ENCODE measurements around the gene GPAM.
"Not testable (repeated sequence)": the region's sequence is repeated elsewhere in the genome, so short reads cannot be mapped to it uniquely, and the experiment has no call there.

- not testable (repeated sequence) for TF ChIP-seq TCF4 (CRISPR knock-in tag; IDR thresholded peaks at IDR 0.05; ENCODE audit: borderline replicate concordance); PATZ1 (CRISPR knock-in tag; IDR thresholded peaks at IDR 0.05; ENCODE audit: borderline replicate concordance); BACH2 (CRISPR knock-in tag; IDR thresholded peaks at IDR 0.05; ENCODE audit: borderline replicate concordance); ZFP3 (CRISPR knock-in tag; IDR thresholded peaks at IDR 0.05); ARNTL (CRISPR knock-in tag; IDR thresholded peaks at IDR 0.05; ENCODE audit: borderline replicate concordance, low read depth); POU6F1 (CRISPR knock-in tag; IDR thresholded peaks at IDR 0.05; ENCODE audit: borderline replicate concordance, low read depth); CREB5 (CRISPR knock-in tag; IDR thresholded peaks at IDR 0.05; ENCODE audit: low read depth)
Observed at GRCh38 chr10:112200259-112200658, 16.7 kb upstream of the GPAM start.

Measured in SK-N-SH treated with all-trans-retinoic acid at 6 μM for 48 hours (cell line).